Pancreas (tissue), 10 donors: Measurements from ENCODE around the gene TOE1. TPM values are rescaled to one million over a fixed set of nuclear protein-coding genes. Genes with fewer than 3 reads are reported as not detected.
"Not testable (repeated sequence)": the region's sequence is repeated elsewhere in the genome, so short reads cannot be mapped to it uniquely, and the experiment has no call there.

Experiments
- ATAC-seq, 4 donors: fragments of 200-7000 bp; cut with Tn5 transposase; one replicate each; pipeline versions ENCODE4 v1.8.0 to v1.9.1; 2020; ENCODE audit warnings: mild to moderate bottlenecking in 4 of 4, moderate library complexity in 4 of 4
- DNase-seq, 6 donors: peaks; one replicate each; pipeline ENCODE4 v3.0.0-alpha.2; 2020
- FAIRE-seq: peaks from 2 replicates; lab custom pipeline; 2012; peaks lifted over from hg19 to GRCh38; lab: Jason Lieb, UNC
- H3K27ac ChIP-seq, 4 donors: fragments of 200-600 bp; sonication (generic); 1 replicate in 3 of 4; 2 replicates in 1 of 4; pipeline versions ENCODE4 v1.5.0 to v1.8.0; 2020
- H3K27me3 ChIP-seq, 4 donors: fragments of 200-600 bp; one replicate each; pipeline ENCODE4 v1.8.0; 2021
- H3K36me3 ChIP-seq, 3 donors: fragments of 200-600 bp; sonication (generic) in 1 of 3; one replicate each; pipeline versions ENCODE4 v1.5.0 to v1.8.0; 2020 to 2021
- H3K4me1 ChIP-seq, 3 donors: fragments of 200-600 bp; one replicate each; pipeline ENCODE4 v1.8.0; 2021
- H3K4me3 ChIP-seq, 4 donors: fragments of 200-600 bp; sonication (generic) in 2 of 4; one replicate each; pipeline versions ENCODE4 v1.5.0 to v1.8.0; 2020 to 2021
- H3K9me3 ChIP-seq, 4 donors: fragments of 200-600 bp; one replicate each; pipeline ENCODE4 v1.8.0; 2021
- WGBS, 2 donors: extraction: QIAGEN DNeasy Blood & Tissue Kit; methylation state at CpG; one replicate each; pipeline ENCODE4 v1.1.7; 2013; 5-methylcytosine and 5-hydroxymethylcytosine counted together
- intact Hi-C, 3 donors: fragments of 100-400 bp; cut with DNase I; formaldehyde crosslinking; loops; one replicate each; pipeline versions ENCODE4 v1.11.1 to v1.14.2; 2022
- polyA plus RNA-seq, 2 donors: library from polyadenylated mRNA; stranded (reverse); fragments of 200-250 nt; gene quantifications; one replicate each; pipeline ENCODE4 v1.2.3, GENCODE V29; 2013
- total RNA-seq, 6 donors: library from RNA; stranded (reverse); fragmentation: NEBNext Ultra II Directional in 4 of 6; extraction: Animal tissue kit (Norgen Biotek cat#: 25700) in 4 of 6; gene quantifications; one replicate each; pipeline versions ENCODE4 v1.2.1 to v1.2.4, GENCODE V29; 2021 to 2023
- TF ChIP-seq, protein P1 (sequence below), 4 donors: fragments of 200-600 bp; sonication (generic) in 3 of 4; IDR thresholded peaks; one replicate each; pipeline versions ENCODE4 v1.5.0 to v1.8.0; 2021; ENCODE audit warnings: antibody characterized with exemption in 4 of 4
- donor health status: healthy with polysubstance abuse.
- donor health status: DM: no; HTN: no; CAD: no; lungs with moderate emphysema.
- donor health status: DM: no; HTN: no; CAD: no.
- donor health status: control.
- donor health status: control.
- donor health status: Bipolar disorder and iron deficiency.
- donor health status: DM: yes; HTN: yes; CAD: no.
- donor health status: DM: no; HTN: no; CAD: no.
- donor health status: DM: no; HTN: no; CAD: no.
- donor health status: DM: yes; HTN: yes; CAD: no.

The TOE1 gene
- total RNA-seq (1 to 10 TPM; 2.4 to 4.4 (median 3.4) TPM), polyA plus RNA-seq (1 to 10 TPM; 4.8 to 8.2 TPM)

DNA sequence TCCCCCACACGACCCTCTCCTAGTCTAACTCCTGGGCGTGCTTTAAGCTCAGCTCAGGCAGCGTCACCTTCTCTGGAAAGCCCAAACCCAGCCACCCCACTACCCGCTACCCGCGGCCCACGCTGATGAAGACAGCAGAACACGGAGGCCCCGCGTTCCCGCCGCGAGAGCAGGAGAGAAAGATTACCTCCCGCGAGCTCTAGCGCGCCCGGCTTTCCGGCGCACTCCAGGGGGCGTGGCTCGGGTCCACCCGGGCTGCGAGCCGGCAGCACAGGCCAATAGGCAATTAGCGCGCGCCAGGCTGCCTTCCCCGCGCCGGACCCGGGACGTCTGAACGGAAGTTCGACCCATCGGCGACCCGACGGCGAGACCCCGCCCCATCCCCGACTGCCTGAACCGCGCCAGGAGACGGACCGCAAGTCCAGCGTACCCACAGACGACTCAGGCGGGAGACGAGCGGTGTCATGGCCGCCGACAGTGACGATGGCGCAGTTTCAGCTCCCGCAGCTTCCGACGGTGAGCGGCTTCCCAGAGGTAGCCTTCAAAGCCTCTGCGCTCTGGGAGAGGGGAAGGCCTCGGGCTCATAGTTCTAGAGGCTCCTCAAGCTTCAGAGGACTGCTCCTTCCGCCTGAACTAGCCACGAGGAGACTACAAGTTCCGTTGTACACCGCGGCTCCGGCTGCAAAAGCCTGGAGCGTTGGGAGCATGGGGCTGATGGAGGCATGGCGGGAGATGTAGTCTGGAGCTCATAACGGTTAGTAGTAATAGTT, at the start of gene TOE1, which contains the start of gene MUTYH:
TOE1 (plus strand) TSS at position 382 of the 770 bp plus-strand sequence; CDS start at position 465, 83 bp downstream.
MUTYH (minus strand) TSS at position 652 of the 770 bp plus-strand sequence. CDS start 5,935 bp downstream, outside the sequence.
- Histone ChIP-seq H3K4me3 (peak within 1 kb of the TSS; percentile 58 to 90 (median 78)), H3K36me3 (peaks cover 0 to 24% (median 2%) of the 10 kb centered on the region in 3 donors), H3K27me3 (no peaks in the 10 kb centered on the region), H3K27ac (peak within 1 kb of the TSS; percentile 87 to 99 (median 94)), H3K4me1 (peaks cover 0 to 10% (median 7%) of the 10 kb centered on the region in 3 donors), H3K9me3 (no peaks in the 10 kb centered on the region)
- no peak for FAIRE-seq
- WGBS, 2 donors, result 0 to 1% methylated on average over 69 to 70 of the region's 70 CpGs
- TF ChIP-seq, protein P1, sequence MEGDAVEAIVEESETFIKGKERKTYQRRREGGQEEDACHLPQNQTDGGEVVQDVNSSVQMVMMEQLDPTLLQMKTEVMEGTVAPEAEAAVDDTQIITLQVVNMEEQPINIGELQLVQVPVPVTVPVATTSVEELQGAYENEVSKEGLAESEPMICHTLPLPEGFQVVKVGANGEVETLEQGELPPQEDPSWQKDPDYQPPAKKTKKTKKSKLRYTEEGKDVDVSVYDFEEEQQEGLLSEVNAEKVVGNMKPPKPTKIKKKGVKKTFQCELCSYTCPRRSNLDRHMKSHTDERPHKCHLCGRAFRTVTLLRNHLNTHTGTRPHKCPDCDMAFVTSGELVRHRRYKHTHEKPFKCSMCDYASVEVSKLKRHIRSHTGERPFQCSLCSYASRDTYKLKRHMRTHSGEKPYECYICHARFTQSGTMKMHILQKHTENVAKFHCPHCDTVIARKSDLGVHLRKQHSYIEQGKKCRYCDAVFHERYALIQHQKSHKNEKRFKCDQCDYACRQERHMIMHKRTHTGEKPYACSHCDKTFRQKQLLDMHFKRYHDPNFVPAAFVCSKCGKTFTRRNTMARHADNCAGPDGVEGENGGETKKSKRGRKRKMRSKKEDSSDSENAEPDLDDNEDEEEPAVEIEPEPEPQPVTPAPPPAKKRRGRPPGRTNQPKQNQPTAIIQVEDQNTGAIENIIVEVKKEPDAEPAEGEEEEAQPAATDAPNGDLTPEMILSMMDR (IDR thresholded peaks at IDR 0.05), result no peak
- DNase-seq, result peak; percentile 88 to 97 (median 92)
- intact Hi-C loops, result no loop called here
- peak; percentile 95 to 98 (median 96) for ATAC-seq

DNA sequence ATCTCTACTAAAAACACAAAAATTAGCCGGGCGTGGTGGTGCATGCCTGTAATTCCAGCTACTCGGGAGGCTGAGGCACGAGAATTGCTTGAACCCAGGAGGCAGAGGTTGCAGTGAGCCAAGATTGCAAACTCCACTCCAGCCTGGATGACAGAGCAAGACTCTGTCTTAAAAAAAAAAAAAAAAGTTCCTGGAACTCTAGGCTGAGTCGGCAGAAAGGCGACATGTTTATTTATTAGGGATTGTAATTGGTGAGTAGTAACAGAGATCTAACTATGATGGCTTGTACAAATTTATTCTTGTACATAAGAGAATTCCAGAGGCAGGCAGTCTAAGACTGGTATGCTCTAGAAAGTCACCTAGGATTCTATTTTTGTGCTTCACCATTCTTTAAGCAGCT, 49.0 kb upstream of the TOE1 start:
- H3K36me3 ChIP-seq, FAIRE-seq, intact Hi-C loops, H3K4me3 ChIP-seq, H3K27ac ChIP-seq, H3K4me1 ChIP-seq, DNase-seq, H3K9me3 ChIP-seq, H3K27me3 ChIP-seq, ATAC-seq: not testable (repeated sequence)
- WGBS, 2 donors, result 84 to 85% methylated on average over 6 of the region's 6 CpGs

DNA sequence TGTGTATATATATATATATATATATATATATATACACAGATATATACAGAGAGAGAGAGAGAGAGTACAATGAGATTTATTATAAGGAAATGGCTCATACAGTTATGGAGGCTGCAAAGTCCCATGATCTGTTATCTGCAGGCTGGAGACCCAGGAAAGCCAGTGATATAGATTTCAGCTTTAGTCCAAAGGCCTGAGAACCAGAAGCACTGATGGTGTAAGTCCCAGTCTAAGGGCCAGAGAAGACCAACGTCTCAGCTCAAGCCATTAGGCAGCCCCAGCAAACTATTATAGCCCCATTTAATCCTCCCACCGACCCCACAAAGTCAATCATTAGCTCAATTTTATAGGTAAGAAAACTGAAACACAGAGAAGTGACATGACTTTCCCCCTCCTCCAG, 48.3 kb upstream of the TOE1 start:
- no peaks in the 10 kb centered on the region for H3K4me1 ChIP-seq
- H3K27me3 ChIP-seq, result no peaks in the 10 kb centered on the region
- H3K27ac ChIP-seq, result no peak overlapping the region
- WGBS, 2 donors, result 44 to 56% methylated on average over 2 of the region's 2 CpGs
- TF ChIP-seq, protein P1 (IDR thresholded peaks at IDR 0.05), result no peak
- no peak for FAIRE-seq
- H3K36me3 ChIP-seq, result no peaks in the 10 kb centered on the region
- intact Hi-C loops, result no loop called here
- H3K9me3 ChIP-seq, result no peaks in the 10 kb centered on the region
- no peak overlapping the region for H3K4me3 ChIP-seq
- DNase-seq, result no peak
- ATAC-seq, result no peak

DNA sequence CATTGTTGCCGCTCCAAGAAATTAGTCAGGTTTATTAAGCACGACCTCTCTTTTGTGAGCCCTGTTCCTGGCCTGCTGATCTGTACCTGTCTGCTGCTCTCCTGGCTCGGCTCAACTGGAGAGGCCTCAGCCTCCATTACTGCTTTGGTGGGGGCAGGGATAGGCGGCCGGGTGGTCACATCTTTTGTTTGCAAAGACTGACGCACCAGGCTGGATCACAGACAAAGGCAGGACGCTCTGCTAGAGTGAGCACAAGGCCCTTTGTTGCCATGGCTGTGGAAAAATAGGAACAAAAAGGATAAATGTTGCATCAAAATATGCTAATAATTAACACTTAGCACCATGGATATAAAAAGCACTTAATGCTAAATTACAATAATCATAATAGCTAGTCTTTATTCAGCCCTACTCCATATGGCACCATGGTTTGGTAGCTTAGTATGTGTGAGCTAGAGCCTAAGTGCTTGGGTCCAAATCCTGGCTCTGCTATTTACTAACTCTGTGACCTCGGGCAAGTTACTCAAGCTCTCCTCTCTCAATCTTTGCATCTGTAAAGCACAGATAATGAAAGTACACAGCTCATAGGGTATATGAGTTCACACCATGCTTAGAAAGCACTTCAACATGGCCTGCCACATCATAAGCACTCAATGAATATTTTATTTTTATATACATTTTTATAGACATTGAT, 42.2 kb upstream of the TOE1 start:
- no peak for DNase-seq
- Histone ChIP-seq H3K27ac (no peak overlapping the region), H3K27me3 (no peaks in the 10 kb centered on the region)

DNA sequence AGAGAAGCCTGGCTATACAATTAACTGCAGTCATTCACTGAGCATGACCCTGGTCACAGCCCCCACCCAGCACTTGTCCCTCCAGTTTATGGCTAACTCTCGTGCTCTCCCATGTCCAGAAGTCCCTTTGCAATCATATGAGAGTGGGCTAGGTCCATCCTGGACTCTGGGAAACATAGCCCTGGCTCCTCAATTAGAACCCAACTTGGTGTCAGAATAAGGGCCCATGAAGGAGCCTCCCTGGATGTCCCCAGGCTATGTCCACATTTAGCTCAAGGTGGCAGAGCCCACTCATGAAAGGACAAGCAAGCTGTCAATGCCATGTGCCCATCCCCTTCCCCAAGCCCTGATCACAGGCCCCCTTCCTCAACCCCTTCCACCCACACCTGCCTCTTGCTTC, 40.7 kb upstream of the TOE1 start:
- no peak overlapping the region for H3K27ac ChIP-seq
- no peak for FAIRE-seq
- no peaks in the 10 kb centered on the region for H3K36me3 ChIP-seq
- no peaks in the 10 kb centered on the region for H3K27me3 ChIP-seq
- ATAC-seq, result no peak
- TF ChIP-seq, protein P1 (IDR thresholded peaks at IDR 0.05), result no peak
- no peak overlapping the region for H3K4me3 ChIP-seq
- H3K4me1 ChIP-seq, result peaks cover 0 to 4% (median under 1%) of the 10 kb centered on the region in 3 donors
- WGBS, 2 donors, result 81 to 100% methylated on average over 1 of the region's 1 CpG
- intact Hi-C loops, result no loop called here
- H3K9me3 ChIP-seq, result no peaks in the 10 kb centered on the region
- DNase-seq, result no peak

More for the DNA sequence above, 42.2 kb upstream of the TOE1 start:
- Histone ChIP-seq H3K4me1 (peaks cover 0 to 1% (median 0%) of the 10 kb centered on the region in 3 donors), H3K36me3 (no peaks in the 10 kb centered on the region), H3K9me3 (no peaks in the 10 kb centered on the region), H3K4me3 (no peak overlapping the region)
- intact Hi-C loops, result no loop called here
- no peak for FAIRE-seq
- WGBS, 2 donors, result 69 to 72% methylated on average over 8 of the region's 8 CpGs
- TF ChIP-seq, protein P1 (IDR thresholded peaks at IDR 0.05), result no peak
- ATAC-seq, result no peak
